Neural cell (in vitro differentiated cells): ENCODE measurements around the gene FRK. TPM values are rescaled to one million over a fixed set of nuclear protein-coding genes. Genes with fewer than 3 reads are reported as not detected.

Source experiments
- H2AFZ ChIP-seq: fragments of 200-600, 300-800 bp; sonication (generic), shearing (Covaris generic); 2 replicates; pipeline ENCODE4 v1.6.0; 2014; ENCODE audit warnings: low read depth, mild to moderate bottlenecking, antibody characterized with exemption, low read length, moderate library complexity
- H3F3A ChIP-seq: fragments of 200-600 bp; shearing (Covaris generic); 2 replicates; pipeline ENCODE4 v1.6.1; 2016; ENCODE audit warnings: mild to moderate bottlenecking, moderate library complexity, mixed read lengths, antibody characterized with exemption, low read length; ENCODE audit not compliant: insufficient read depth, poor library complexity, severe bottlenecking
- H3K27ac ChIP-seq: fragments of 200-600, 300-800 bp; sonication (generic), shearing (Covaris generic); 2 replicates; pipeline ENCODE4 v1.5.1; 2014; ENCODE audit warnings: mild to moderate bottlenecking, low read length, moderate library complexity
- H3K27me3 ChIP-seq: fragments of 300-800, 200-600 bp; sonication (generic), shearing (Covaris generic); 2 replicates; pipeline ENCODE4 v1.6.0; 2014; ENCODE audit warnings: mild to moderate bottlenecking, low read depth, low read length, moderate library complexity; ENCODE audit not compliant: insufficient read depth
- H3K36me3 ChIP-seq: fragments of 300-800, 200-600 bp; sonication (generic), shearing (Covaris generic); 2 replicates; pipeline ENCODE4 v1.5.1; 2014; ENCODE audit warnings: mild to moderate bottlenecking, antibody characterized with exemption, low read length, moderate library complexity; ENCODE audit not compliant: insufficient read depth
- H3K4me2 ChIP-seq: fragments of 300-800, 200-600 bp; sonication (generic), shearing (Covaris generic); 2 replicates; pipeline ENCODE4 v1.6.0; 2014; ENCODE audit warnings: mild to moderate bottlenecking, low read length
- H3K4me3 ChIP-seq: fragments of 300-800, 200-600 bp; sonication (generic), shearing (Covaris generic); 2 replicates; pipeline ENCODE4 v1.5.1; 2014; ENCODE audit warnings: mild to moderate bottlenecking, low read length, moderate library complexity
- H3K79me2 ChIP-seq: fragments of 200-600 bp; shearing (Covaris generic); replicated peaks from 2 replicates; pipeline ENCODE4 v1.6.0; 2014; ENCODE audit warnings: mild to moderate bottlenecking, low read length, moderate library complexity; ENCODE audit not compliant: insufficient read depth
- H3K9ac ChIP-seq: fragments of 300-800, 200-600 bp; sonication (generic), shearing (Covaris generic); 2 replicates; pipeline ENCODE4 v1.6.1; 2016; ENCODE audit warnings: mild to moderate bottlenecking, low read length, mixed read lengths
- H3K9me2 ChIP-seq: fragments of 200-600 bp; shearing (Covaris generic); 2 replicates; pipeline ENCODE4 v1.6.1; 2016; ENCODE audit warnings: mild to moderate bottlenecking, low read length, mixed read lengths; ENCODE audit not compliant: insufficient read depth
- H3K9me3 ChIP-seq: fragments of 200-600, 300-800 bp; sonication (generic), shearing (Covaris generic); 2 replicates; pipeline ENCODE4 v1.6.1; 2016; ENCODE audit warnings: mild to moderate bottlenecking, mixed run types, low read length, moderate library complexity, mixed read lengths
- H4K20me1 ChIP-seq: fragments of 200-600 bp; shearing (Covaris generic); 2 replicates; pipeline ENCODE4 v1.6.1; 2016; ENCODE audit warnings: mild to moderate bottlenecking, mixed run types; ENCODE audit not compliant: insufficient read depth
- CTCF ChIP-seq: fragments of 450-650 bp; IDR thresholded peaks from 2 replicates; pipeline ENCODE4 v1.5.1; 2014; ENCODE audit warnings: antibody characterized with exemption, mild to moderate bottlenecking, moderate library complexity; ENCODE audit not compliant: poor library complexity, severe bottlenecking
- EP300 ChIP-seq: fragments of 450-650 bp; conservative IDR thresholded peaks from 2 replicates; pipeline ENCODE4 v1.6.1; 2014; ENCODE audit warnings: antibody characterized with exemption, mild to moderate bottlenecking, moderate library complexity; ENCODE audit not compliant: poor library complexity, severe bottlenecking
- EZH2 ChIP-seq: fragments of 200-600, 300-800 bp; shearing (Covaris generic), sonication (generic); IDR thresholded peaks from 2 replicates; pipeline ENCODE4 v1.6.1; 2014; ENCODE audit warnings: antibody characterized with exemption, low read length, borderline replicate concordance, mild to moderate bottlenecking; ENCODE audit not compliant: insufficient read depth, poor library complexity, severe bottlenecking
- MXI1 ChIP-seq: fragments of 450-650 bp; conservative IDR thresholded peaks from 2 replicates; pipeline ENCODE4 v1.6.1; 2014; ENCODE audit warnings: antibody characterized with exemption, mild to moderate bottlenecking; ENCODE audit not compliant: poor library complexity, severe bottlenecking
- POLR2AphosphoS5 ChIP-seq: IDR thresholded peaks from 2 replicates; pipeline ENCODE4 v1.6.1; 2012
- RAD21 ChIP-seq: fragments of 450-650 bp; conservative IDR thresholded peaks from 2 replicates; pipeline ENCODE4 v1.6.1; 2014; ENCODE audit warnings: antibody characterized with exemption, mild to moderate bottlenecking, moderate library complexity
- SMC3 ChIP-seq: fragments of 450-650 bp; conservative IDR thresholded peaks from 2 replicates; pipeline ENCODE4 v1.6.1; 2014; ENCODE audit warnings: antibody characterized with exemption, mild to moderate bottlenecking, moderate library complexity; ENCODE audit not compliant: poor library complexity
- TAF1 ChIP-seq: IDR thresholded peaks from 2 replicates; pipeline ENCODE4 v1.6.1; 2012; ENCODE audit warnings: low read depth
- polyA plus RNA-seq: library from polyadenylated mRNA; depleted of rRNA; stranded (reverse); fragments of >200 nt; gene quantifications from 2 replicates; pipeline ENCODE4 v1.2.3, GENCODE V29; 2014
- TF ChIP-seq, protein P1 (sequence below): IDR thresholded peaks from 2 replicates; pipeline ENCODE4 v1.6.1; 2012; ENCODE audit warnings: borderline replicate concordance

FRK gene
- polyA plus RNA-seq, 1 donor from 2014 or later = not detected

- no peak overlapping the region for H3K4me2 ChIP-seq
- H3K36me3 ChIP-seq = no peaks in the 10 kb centered on the region
- no peak overlapping the region for H3K27ac ChIP-seq
- peaks cover 2% of the 10 kb centered on the region for H3K27me3 ChIP-seq
- no peak overlapping the region for H2AFZ ChIP-seq
- no peaks in the 10 kb centered on the region for H3K79me2 ChIP-seq
- no peak overlapping the region for H3K4me3 ChIP-seq
- TF ChIP-seq SMC3 = no peak
- TF ChIP-seq RAD21 = no peak
- TF ChIP-seq EP300 = no peak
- TF ChIP-seq POLR2AphosphoS5 = no peak
- no peaks in the 10 kb centered on the region for H3K9me3 ChIP-seq
- H4K20me1 ChIP-seq = no peaks in the 10 kb centered on the region
- H3K9ac ChIP-seq = no peak overlapping the region
- H3K9me2 ChIP-seq = no peaks in the 10 kb centered on the region
- H3F3A ChIP-seq = no peaks in the 10 kb centered on the region
Observed at GRCh38 chr6:116022841-116023445, 37.7 kb downstream of the FRK start.

DNA sequence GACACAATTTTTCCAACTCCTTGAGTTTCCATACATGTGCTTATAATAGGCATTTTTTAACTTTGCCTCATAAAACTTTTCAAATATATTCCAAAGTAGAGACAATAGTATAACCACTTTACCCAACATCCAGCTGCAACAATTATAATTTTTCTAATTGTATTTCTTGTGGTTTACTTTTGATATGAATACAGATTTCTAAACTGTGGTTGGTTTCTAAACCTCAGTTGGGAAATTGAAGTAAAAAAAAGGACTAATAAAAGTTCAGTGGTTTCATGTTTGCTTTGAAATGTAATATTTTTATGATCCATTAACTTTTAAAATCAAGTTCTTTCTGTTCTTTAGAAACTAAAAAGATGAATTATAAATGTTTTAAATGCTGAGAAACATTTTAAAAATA is 40.0 kb downstream of the FRK start:
- H3K27me3 ChIP-seq = peaks cover 2% of the 10 kb centered on the region
- H3K9me2 ChIP-seq = no peaks in the 10 kb centered on the region
- H3K27ac ChIP-seq = no peak overlapping the region
- no peaks in the 10 kb centered on the region for H3K79me2 ChIP-seq
- H3K4me3 ChIP-seq = no peak overlapping the region
- H3K9me3 ChIP-seq = no peaks in the 10 kb centered on the region
- no peaks in the 10 kb centered on the region for H4K20me1 ChIP-seq
- H3K9ac ChIP-seq = no peak overlapping the region
- H3F3A ChIP-seq = no peaks in the 10 kb centered on the region
- no peaks in the 10 kb centered on the region for H3K36me3 ChIP-seq
- no peak overlapping the region for H2AFZ ChIP-seq
- no peak overlapping the region for H3K4me2 ChIP-seq
- TF ChIP-seq EP300 (no peak), TAF1 (no peak), POLR2AphosphoS5 (no peak), MXI1 (no peak), EZH2 (no peak), CTCF (no peak), RAD21 (no peak), SMC3 (no peak)
- TF ChIP-seq, protein P1, sequence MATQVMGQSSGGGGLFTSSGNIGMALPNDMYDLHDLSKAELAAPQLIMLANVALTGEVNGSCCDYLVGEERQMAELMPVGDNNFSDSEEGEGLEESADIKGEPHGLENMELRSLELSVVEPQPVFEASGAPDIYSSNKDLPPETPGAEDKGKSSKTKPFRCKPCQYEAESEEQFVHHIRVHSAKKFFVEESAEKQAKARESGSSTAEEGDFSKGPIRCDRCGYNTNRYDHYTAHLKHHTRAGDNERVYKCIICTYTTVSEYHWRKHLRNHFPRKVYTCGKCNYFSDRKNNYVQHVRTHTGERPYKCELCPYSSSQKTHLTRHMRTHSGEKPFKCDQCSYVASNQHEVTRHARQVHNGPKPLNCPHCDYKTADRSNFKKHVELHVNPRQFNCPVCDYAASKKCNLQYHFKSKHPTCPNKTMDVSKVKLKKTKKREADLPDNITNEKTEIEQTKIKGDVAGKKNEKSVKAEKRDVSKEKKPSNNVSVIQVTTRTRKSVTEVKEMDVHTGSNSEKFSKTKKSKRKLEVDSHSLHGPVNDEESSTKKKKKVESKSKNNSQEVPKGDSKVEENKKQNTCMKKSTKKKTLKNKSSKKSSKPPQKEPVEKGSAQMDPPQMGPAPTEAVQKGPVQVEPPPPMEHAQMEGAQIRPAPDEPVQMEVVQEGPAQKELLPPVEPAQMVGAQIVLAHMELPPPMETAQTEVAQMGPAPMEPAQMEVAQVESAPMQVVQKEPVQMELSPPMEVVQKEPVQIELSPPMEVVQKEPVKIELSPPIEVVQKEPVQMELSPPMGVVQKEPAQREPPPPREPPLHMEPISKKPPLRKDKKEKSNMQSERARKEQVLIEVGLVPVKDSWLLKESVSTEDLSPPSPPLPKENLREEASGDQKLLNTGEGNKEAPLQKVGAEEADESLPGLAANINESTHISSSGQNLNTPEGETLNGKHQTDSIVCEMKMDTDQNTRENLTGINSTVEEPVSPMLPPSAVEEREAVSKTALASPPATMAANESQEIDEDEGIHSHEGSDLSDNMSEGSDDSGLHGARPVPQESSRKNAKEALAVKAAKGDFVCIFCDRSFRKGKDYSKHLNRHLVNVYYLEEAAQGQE = no peak
